ENCODE results near the gene ADAM11.

The ADAM11 gene

DNA sequence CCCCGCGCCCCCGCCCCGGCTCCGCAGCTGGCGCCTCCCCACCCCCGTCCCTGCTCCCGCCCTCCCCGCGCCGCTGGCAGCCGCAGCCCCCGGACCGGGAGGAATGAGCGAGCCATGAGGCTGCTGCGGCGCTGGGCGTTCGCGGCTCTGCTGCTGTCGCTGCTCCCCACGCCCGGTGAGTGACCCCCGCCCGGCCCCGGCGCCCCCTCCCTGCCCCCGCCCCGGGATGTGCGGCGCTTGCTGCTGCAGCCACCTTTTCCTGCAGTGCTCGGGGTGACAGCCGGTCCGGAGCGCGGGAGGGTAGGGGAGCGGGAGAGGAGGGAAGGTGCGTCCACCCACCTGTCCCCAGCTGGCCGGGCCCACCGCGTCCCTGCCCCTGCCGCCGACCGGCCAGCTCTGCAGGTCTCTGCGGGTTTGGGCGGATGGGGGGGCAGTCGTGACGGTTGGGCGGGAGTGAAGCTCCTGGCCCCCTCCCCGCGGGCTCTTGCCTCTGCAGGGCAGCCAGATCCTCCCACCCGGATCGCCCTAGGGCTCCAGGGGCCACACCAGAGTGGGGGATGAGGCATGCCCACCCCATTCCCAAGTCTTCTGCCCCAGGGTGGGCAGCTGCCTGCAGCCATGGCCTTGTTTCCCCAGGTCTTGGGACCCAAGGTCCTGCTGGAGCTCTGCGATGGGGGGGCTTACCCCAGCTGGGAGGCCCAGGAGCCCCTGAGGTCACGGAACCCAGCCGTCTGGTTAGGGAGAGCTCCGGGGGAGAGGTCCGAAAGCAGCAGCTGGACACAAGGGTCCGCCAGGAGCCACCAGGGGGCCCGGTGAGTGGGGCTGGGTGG is 513 bp downstream of the ADAM11 start:
- DNase-seq = no peak

DNA sequence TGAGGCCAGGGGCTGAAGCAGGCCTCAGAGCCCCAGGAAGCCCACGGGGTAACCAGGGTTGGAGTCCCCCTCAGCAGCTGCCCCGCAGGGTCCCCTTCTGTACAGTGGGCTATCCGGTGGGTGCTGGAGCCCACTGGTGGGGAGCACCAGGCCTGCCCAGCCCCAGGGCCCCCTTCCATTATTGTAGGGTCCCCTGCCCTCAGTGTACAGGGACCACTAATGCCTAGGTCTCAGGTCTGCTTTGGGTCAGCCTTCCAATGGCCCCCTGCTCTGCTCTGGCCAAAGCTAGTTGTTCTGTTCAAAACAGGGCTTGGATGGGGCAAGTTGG is 1.1 kb downstream of the ADAM11 start:
- no peak for DNase-seq

DNA sequence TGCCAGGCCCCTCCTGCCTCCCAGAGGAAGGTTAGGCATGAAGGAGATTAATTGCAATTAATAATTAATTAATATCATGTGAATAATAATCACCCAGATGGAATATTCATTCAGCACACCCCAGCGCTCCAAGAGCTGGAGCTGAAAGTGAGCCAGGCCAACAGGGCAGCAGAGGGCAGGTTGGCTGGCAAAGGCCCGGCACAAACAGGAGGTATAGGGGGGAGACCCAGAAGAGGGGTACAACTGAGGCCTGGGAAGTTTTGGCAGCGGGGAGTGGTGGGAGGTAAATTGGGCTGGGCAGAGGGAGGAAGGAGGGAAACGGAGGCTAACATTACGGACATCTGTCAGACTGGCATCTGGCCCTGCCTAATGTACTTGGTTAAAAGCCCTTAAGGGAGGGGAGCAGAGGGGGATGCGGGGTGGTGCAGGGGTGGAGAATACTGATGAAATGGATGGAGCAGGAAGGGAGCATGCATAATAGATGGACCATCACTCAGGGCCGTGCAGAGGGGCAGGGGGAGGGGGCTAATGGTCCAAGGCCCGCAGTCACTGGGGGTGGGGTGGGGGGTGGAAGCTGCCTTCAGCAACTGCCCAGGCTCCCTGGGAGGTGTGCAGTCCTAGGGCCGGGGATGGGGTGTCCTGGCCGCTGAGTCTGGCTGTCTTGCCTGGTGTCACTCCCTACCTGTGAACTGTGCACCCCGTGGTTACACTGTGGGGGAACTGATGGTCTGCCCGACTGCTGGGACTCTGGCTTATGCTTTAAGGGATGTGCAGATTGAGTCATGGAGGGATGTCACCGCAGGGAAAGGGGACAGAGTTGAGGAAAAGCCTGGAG is 1.9 kb downstream of the ADAM11 start:
- DNase-seq = no peak

DNA sequence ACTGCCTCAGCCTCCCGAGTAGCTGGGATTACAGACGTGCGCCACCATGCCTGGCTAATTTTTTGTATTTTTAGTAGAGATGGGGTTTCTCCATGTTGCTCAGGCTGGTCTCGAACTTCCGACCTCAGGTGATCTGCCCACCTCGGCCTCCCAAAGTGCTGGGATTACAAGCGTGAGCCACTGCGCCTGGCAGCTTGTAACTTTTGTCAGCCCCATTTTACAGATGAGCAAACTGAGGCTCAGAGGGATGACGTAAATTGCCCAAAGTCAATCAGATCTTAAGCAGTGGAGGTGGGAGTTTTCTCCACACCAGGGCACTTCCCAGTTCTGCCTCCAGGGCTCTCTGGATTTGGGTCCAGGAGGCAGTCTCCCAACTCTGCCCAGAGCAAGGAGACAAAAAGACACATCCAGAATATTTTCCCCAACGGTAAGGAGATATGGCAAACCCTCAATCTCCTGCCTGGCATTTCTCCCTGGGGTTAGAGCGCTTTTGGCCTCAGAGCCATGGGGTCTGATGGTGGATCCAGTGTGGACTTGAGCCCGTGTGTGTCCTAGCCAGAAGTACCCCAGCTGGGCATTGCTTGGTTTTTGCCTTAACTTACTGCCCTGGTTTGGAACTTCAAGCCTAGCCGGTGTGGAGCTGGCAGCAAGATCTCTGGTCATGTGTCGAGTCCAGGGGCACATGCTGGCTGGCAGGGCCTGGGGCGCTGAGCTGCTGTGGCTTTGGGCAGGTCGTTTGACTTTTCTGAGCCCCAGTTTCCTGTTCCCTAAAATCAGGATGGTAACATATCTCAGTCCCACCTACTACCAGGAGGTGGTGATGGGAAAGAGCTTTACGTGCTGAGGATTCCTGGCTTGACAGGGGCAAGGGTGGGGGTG is 3.4 kb downstream of the ADAM11 start:
- DNase-seq = no peak

DNA sequence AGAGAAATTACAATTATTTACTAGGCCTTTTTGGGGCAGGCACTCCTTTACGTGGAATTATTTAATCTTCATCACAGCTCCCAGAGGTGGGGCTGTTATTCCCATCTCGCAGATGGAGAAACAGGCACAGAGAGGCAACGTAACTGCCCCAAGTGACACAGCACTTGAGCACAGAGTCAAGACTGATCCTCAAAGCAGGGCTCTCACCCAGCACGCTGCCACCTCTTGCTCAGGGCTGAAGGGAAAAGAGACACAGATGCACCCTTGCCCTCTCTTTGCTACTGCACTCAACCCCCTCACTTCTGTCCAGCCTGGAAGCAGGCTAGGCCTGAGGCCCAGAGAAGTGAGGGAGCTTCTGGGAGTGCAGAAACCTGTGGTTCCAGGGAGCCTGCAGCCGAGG is 4.4 kb downstream of the ADAM11 start:
- DNase-seq = no peak

DNA sequence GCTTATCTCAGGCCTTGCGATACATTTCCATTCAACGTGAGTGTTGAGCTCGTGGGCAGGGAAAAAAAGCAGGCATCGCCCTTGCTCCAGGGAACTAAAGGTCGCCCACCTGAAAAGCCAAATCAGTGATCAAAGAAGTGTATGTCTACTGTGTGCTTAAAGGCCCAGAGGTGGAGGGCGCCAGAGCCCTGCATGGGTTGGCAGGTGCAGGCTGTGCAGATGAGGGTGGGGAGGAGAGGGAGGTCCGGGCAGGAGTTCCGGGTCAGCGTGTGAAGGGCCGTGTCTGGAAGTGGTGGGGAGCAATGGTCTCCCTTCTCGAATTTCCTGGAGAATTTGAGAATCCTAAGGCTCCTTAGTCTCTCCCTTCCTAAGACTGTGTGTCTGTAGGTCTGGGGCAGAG is 7.2 kb downstream of the ADAM11 start:
- no peak for DNase-seq

DNA sequence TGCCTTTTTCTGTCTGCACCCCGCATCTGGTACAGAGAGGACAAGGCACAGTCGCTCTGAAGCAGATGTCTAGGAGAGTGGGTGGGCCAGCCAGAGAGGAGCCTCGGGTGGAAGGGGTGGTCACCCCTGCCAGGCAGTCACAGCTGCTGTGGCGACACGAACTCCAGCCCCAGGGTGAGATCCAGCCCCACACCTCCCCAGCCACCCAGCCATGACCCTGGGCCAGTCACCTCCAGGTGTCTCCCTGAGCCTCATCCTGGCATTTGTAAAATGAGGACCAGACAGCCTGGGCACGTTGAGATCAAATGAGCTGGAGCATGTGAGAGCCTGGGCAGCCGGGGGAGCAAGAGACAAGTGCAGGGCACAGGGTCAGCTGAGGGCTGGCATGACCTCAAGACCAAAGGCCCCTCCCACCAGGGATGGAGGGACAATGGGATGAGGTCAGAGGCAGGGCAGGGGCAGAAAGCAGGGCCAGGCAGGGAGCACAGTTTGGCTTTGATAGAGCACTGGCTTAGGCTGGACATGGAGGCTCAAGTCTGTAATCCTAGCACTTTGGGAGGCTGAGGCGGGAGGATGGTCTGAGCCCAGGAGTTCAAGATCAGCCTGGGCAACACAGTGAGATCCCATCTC is 7.7 kb downstream of the ADAM11 start:
- DNase-seq = no peak

DNA sequence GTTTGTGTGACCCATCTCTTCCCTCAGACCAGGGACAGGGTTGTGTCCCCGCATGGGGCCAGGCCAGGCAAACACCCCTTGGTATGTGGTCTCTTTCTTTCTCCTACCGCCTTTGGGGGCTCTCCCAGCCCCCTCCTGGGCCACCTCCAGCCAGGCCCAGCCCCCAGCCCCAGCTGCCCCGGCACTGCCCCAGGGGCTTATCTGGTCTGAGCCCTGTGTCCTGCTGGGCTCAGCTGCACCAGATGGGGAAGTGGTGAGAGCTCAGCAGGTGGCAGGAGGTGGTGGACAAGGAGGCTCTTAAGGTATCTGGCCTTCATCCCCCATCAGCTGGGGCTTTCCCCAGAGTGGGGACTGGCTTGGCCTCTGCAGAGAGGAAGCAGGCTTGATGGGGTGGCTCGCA is 8.7 kb downstream of the ADAM11 start:
- DNase-seq = no peak

DNA sequence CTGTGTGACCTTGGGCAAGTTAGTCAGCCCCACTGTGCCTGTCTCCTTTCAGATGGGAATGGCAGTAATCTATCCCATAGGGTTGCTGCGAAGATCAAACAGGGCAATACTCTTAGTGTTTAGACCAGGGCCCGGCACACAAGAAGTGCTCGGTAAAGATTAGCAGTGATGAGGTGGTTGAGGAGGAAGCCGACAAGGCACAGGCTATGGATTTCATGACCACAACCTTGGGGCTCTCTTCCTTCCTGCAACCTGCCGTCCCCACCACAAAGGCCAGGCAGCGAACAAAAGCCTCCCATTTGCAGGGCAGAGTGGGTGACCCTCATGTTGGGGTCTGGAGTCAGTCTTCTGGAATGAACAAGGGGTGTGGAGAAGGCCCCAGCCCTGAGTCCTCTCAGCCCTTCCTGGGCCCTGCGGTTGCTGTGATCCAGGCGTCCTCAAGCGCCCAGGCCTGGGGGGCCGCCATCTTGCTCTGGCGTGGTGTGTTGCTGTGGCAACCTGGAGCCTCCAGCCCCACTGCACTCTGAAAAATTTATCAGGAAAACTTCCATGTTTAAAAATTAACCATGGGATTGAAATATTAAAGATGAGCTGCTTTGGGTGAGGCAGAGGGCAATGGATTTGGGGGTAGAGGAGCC is 9.8 kb downstream of the ADAM11 start:
- DNase-seq = no peak

DNA sequence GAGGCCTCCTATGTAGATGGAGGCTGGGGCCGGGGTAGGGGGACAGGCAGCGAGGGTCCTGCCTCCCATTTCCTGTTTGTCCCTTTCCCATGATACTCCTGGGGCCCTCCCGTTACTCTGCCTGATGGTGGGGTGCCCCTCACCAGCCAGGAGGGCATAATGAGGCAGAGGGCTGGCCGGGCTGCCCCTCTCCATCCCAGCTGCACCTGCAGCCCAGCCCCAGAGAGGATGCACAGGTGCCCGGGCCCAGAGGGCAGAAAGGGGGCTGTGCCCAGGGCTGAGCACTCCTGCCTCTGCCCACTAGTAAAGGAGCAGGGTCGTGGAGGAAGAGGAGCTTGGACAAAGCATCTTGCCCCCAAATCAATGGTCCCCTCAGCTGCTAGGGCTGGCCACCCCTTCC is 10.4 kb downstream of the ADAM11 start:
- DNase-seq = no peak

DNA sequence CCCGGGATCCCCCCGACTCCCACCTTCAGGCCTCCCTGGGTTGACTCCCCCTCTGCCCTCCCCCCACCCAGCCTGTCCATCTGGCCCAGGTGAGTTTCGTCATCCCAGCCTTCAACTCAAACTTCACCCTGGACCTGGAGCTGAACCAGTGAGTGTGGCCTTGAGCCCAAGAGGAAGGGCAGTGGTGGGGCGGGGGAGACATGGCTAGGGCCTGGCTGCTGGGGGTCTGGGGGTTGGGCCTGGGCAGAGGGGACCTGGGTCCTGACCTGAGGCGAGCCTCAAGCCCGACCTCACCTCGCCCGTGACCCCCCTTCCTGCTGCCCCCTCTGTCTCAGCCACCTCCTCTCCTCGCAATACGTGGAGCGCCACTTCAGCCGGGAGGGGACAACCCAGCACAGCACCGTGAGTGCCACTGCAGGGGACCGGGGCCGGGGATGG is 10.9 kb downstream of the ADAM11 start:
- no peak for DNase-seq

DNA sequence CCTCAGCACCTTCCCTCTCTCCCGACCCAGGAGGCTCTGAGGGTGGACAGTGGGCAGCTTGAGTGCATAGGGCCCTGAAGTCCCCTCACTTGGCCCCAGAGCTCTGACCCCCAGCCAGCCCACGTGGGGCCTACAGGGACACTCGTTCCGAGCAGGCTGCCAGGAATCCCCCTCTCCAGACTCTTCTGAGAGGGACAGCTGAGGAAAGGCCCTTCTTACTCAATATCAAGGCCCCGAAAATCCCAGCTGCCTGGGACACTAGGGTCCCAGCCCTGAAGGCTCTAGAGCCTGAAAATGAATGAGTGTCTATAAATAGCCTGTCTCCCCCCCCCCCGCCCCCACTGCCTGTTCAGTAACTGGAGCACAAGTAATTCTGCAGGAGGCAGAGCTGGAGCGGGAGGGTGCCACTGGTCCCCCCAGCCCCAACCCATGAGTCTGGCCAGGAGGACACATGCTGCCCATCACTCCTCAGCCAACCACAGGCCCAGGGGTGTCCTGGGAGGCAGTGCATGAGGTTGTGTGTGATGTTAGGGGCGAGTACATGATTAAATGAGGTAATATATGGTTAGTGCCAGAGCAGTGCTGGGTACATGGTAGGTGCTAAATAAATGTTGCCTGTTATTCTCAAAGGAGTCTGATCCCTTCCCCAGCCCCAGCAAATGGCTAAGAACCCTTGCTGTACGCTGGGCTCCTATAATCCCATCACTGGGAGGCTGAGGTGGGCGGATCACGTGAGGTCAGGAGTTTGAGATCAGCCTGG is 11.6 kb downstream of the ADAM11 start:
- no peak for DNase-seq

DNA sequence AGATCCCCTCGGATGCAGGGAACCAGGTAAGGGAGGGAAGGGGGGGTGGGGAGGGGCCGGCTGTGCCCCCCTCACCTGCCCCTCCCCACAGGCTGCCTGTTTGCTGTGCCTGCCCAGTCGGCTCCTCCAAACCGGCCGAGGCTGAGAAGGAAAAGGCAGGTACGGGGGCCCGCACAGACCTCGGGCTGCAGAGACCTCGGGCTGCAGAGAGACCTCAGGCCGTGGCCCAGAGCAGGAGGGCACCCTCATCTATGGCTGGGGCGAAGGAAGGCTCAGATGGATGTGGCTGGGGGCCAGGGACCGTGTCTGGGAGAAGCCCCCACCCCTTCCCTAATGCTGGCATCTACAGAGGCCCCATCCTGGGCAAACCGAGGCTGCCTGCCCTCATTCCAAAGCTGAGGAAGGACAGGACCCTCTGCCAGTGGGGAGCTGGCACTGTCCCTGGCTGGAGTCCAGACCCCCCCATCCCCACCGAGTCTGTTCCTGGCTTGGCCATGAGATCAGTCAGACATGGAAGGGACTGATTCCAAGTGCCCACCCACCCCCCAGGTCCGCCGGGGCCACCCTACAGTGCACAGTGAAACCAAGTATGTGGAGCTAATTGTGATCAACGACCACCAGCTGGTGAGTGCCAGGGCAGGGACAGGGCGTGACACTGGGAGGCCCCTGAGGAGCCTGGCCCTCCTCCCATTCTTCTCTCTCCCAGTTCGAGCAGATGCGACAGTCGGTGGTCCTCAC is 13.7 kb downstream of the ADAM11 start:
- DNase-seq = no peak

DNA sequence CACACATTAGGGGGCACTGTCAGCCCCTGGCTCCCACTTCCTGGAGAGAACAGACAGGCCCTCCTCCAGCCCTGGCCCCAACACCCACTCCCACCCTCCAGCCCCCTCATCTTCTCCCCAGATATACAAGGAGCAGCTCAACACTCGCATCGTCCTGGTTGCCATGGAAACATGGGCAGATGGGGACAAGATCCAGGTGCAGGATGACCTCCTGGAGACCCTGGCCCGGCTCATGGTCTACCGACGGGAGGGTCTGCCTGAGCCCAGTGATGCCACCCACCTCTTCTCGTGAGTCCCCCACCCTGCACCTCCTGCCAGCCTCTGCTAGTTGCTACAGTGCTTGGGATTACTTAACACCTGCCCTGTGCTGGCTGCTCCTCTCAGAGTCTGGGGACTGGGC is 14.4 kb downstream of the ADAM11 start:
- DNase-seq = no peak

DNA sequence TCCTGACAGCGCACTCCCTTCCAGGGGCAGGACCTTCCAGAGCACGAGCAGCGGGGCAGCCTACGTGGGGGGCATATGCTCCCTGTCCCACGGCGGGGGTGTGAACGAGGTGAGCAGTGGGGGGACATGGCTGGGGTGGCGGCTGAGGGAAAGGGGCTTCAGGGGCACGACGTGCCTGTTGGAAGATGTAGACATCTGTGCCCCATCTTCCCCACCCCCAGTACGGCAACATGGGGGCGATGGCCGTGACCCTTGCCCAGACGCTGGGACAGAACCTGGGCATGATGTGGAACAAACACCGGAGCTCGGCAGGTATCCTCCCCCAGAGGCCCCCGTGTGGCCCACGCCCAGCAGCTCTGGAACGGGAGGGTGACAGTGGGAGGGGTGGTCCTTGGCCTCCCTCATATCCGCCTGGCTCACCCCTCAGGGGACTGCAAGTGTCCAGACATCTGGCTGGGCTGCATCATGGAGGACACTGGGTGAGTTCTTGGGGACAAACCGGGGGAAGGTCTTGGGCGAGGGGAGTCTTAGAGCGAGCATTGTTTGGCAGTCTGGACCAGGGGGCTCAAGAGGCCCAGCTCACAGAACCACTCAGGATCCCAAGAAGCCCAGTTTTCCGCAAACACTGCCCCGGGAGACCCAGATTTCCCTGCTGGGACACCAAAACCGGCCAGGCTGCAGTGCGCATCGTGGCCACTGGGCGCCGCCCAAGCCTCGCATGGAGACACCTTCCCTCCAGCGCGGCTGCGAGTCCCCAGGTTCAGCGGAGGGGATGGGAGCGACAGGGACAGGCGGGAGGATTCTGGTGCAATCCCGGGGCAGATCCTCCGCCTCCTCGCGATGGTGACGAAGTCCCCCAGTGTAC is 15.7 kb downstream of the ADAM11 start:
- peak; percentile 83 for DNase-seq

DNA sequence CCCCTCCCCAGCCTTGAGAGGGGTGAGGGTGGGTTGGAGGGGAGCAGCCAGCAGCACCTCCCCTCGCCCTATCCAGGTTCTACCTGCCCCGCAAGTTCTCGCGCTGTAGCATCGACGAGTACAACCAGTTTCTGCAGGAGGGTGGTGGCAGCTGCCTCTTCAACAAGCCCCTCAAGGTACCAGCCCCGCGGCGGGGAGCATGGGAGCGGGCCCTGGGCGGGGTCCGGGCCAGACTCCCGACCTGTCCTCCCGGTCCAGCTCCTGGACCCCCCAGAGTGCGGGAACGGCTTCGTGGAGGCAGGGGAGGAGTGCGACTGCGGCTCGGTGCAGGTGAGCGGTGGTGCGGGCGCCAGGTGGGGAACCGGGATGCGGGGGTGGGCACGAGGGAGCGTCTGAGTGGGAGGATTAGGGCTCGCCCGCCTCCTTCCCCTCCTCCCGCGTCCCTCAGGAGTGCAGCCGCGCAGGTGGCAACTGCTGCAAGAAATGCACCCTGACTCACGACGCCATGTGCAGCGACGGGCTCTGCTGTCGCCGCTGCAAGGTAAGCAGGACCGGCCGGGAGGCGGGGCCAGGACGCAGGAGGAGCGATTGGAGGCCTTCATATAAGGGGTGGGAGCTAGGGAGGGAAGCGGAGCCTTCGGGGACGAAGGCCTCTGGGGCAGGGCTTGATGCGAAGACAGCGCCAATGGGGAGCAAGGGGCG is 16.5 kb downstream of the ADAM11 start:
- DNase-seq = peak; percentile 15

DNA sequence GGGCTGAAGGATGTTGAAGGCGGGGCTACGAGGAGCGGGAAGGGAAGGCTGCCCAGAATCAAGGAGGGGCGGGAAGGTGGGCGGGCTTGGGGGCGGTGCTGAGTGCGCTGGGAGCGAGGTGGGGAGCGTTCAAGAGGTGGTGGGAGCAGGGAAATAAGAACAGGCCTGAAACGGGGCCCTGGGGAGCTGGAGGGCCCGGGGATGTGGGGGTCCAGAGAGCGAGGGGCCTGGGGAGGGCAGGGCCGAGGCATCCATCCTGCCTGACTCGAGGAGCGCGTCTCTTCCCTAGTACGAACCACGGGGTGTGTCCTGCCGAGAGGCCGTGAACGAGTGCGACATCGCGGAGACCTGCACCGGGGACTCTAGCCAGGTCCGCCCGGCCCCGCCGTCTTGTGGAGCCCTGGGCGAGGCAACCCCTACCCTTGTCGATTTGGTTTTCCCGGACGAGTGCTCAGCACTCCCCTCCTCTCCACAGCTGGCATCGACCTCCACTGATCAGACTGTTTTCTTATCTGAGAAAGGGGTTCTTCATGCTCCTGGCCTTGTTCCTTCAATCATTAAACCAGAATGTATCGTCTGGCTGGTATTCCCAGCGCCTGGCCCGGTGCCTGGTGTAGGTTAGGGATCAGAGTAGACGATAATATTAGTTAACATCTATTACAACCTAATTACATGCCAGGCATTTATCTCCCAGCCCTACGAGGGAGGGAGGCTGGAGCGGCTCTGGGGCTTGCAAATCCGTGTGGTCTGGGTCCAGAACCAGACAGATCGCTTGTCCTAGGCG is 17.2 kb downstream of the ADAM11 start:
- DNase-seq = peak; percentile 99

Data from activated T-cell treated with anti-CD3 and anti-CD28 coated beads for 4 hours (primary cell).